Cardiac fibroblast (primary cell): ENCODE results near the gene RAPGEF3.
A peak's percentile ranks its signal among the peaks of the same experiment; 100 is the strongest.

Experiments
- DNase-seq, 2 donors: peaks; one replicate each; pipeline versions ENCODE4 v3.0.0 to v3.0.0-alpha.2; 2010; ENCODE audit warnings: low read depth in 2 of 2
- H3K4me3 ChIP-seq, 2 donors: replicated peaks in 1 of 2; 1 replicate in 1 of 2; 2 replicates in 1 of 2; pipeline ENCODE4 v1.5.1; 2011; ENCODE audit warnings: low read depth in 2 of 2, low read length in 2 of 2, mild to moderate bottlenecking in 2 of 2, moderate library complexity in 1 of 2
- CTCF ChIP-seq: IDR thresholded peaks from one replicate; pipeline ENCODE4 v1.5.1; 2011; ENCODE audit warnings: low read depth, mild to moderate bottlenecking, low read length, inconsistent platforms

The RAPGEF3 gene

GRCh38 chr12:47715877-47716548, 42.7 kb downstream of the RAPGEF3 start:
- TF ChIP-seq CTCF, result no peak
- DNase-seq, result no peak
- no peak overlapping the region for H3K4me3 ChIP-seq

- peak; percentile 63 for TF ChIP-seq CTCF
- H3K4me3 ChIP-seq, result peak overlapping the region in 1 of 2 donors; percentile 19
- peak; percentile 82 for DNase-seq
Measured at GRCh38 chr12:47715393-47715876, 43.2 kb downstream of the RAPGEF3 start.

GRCh38 chr12:47714826-47715386, 43.8 kb downstream of the RAPGEF3 start:
- H3K4me3 ChIP-seq, result no peak overlapping the region
- TF ChIP-seq CTCF, result no peak
- no peak for DNase-seq

DNA sequence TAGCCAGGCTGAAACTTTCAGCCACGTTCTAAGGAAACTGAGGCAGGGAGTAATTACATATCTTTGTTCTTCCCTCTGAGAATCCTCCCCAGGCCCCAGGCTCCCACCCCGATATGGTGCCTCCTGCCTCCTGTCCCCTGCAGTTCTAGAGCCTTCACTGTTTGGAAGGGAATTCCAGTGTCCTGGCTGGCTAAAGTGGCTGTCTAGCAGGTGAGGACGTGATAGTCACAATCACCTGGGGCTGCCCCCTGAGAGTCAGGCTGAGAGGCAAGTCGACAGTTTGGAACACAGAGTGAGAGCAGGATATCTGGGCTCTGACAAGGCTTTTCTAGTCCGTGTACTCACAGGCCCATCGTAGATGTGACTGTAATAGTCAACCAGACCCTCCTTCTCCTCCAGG, 46.5 kb downstream of the RAPGEF3 start:
- no peak for DNase-seq
- H3K4me3 ChIP-seq, result no peak overlapping the region
- TF ChIP-seq CTCF, result no peak

- DNase-seq, result no peak
- TF ChIP-seq CTCF, result no peak
Measured at GRCh38 chr12:47711448-47711847, 47.2 kb downstream of the RAPGEF3 start.

DNA sequence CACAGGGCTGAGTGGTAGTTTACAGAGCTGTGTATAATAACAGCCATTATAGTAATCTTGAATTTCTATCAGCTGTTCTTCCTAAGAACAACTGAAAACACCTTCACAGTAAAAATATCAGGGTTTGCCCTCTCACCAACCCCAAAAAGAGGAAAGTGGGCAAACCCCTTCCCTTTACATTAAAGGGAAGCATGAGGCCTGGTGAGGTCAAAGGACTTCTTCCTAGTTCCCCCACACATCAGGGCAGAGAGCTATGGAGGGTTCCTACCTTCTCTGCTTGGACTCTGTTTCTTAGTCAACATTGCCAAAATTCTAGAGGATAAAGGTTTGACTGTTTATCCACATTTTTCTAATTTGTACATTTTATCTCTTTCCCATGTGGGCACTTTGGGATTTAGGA, 48.4 kb downstream of the RAPGEF3 start:
- TF ChIP-seq CTCF, result no peak
- no peak overlapping the region for H3K4me3 ChIP-seq
- no peak for DNase-seq

More at GRCh38 chr12:47711448-47711847, 47.2 kb downstream of the RAPGEF3 start:
- H3K4me3 ChIP-seq, result no peak overlapping the region
